ENCODE results near the gene ALAS1. TPM values are rescaled to one million over a fixed set of nuclear protein-coding genes. Genes with fewer than 3 reads are reported as not detected.

ALAS1 gene
- total RNA-seq, 1 experiment from 2014 or later = 89.4 TPM

GRCh38 chr3:52154135-52155094 lies 43.5 kb upstream of the ALAS1 start, which contains the start of gene POC1A:
POC1A (minus strand) TSS chr3:52154423; CDS start chr3:52154372, 51 bp downstream.
- Histone ChIP-seq H3K27me3 (ENCODE audit: control insufficient read depth, insufficient read depth, low read length) (no peaks in the 10 kb centered on the region), H3K9me3 (ENCODE audit: control insufficient read depth, insufficient read depth, low read depth, low read length) (no peaks in the 10 kb centered on the region), H3K4me1 (ENCODE audit: control insufficient read depth, insufficient read depth, low read length) (peaks cover 8% of the 10 kb centered on the region), H3K27ac (ENCODE audit: low read length) (peak within 1 kb of the TSS; percentile 83), H3K4me3 (ENCODE audit: low read depth in 2 of 2, low read length in 2 of 2) (peak within 1 kb of the TSS; percentile 78 to 79), H3K36me3 (ENCODE audit: control insufficient read depth, insufficient read depth, low read length) (no peaks in the 10 kb centered on the region)
- ATAC-seq (peak; percentile 97), DNase-seq (ENCODE audit: low read depth, low spot score) (peak; percentile 88)
- in situ Hi-C loops (cut with HindIII; ENCODE audit: low pct_unique_long_range_greater_than_20kb, low sequenced_read_pairs) = no loop called here
- intact Hi-C loops (cut with micrococcal nuclease; ENCODE audit: unreplicated experiment) = no loop called here
- ChIA-PET POLR2A (interaction anchor here (0.7 kb wide), 1 partner anchor 9 kb away, joined by 17 read pairs; no protein-coding TSS in a partner anchor), CTCF (interaction anchor here (0.5 to 0.9 kb wide), 2 partner anchors 66 to 146 kb away, joined by 3 read pairs; no protein-coding TSS in a partner anchor)
- BruUV-seq (replicated peaks) = no TSS peak
- peak; percentile 83 for TF ChIP-seq POLR2AphosphoS5 (IDR thresholded peaks at IDR 0.05; ENCODE audit: low read depth, low read length)
- no peak for TF ChIP-seq CTCF (IDR thresholded peaks at IDR 0.05)
- peak; percentile 91; the same call in 1 of the 2 replicates for TF ChIP-seq SIN3A (IDR thresholded peaks at IDR 0.05; ENCODE audit: borderline replicate concordance, insufficient read depth, low read depth, low read length)
- TF ChIP-seq REST (IDR thresholded peaks at IDR 0.05; ENCODE audit: insufficient read depth in 1 of 2, low read depth in 2 of 2, low read length in 1 of 2) = no peak
- TF ChIP-seq TCF7L2 (IDR thresholded peaks at IDR 0.05; ENCODE audit: low read depth, low read length) = 0 out of 2 replicates have a peak, but pooled peaks have one; percentile 28

DNA sequence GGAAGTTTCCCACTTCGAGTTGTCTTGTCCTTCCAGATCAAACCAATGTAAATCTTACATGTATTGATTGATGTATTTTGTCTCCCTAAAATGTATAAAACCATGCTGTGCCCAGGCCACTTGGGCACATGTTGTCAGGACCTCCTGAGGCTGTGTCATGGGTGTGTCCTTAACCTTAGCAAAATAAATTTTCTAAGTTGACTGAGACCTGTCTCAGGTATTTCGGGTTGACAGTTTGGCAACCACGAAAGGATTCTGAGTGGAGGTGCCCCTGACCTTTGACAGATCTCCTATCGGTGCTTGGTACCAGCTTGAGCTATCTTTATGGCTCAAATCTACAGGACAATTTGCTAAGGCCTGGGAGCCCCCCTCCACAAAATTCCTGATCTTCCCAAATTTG lies 42.0 kb upstream of the ALAS1 start:
- H3K27me3 ChIP-seq (ENCODE audit: control insufficient read depth, insufficient read depth, low read length) = no peaks in the 10 kb centered on the region
- H3K9me3 ChIP-seq (ENCODE audit: control insufficient read depth, insufficient read depth, low read depth, low read length) = no peaks in the 10 kb centered on the region
- TF ChIP-seq SIN3A (IDR thresholded peaks at IDR 0.05; ENCODE audit: borderline replicate concordance, insufficient read depth, low read depth, low read length) = no peak
- no peak for TF ChIP-seq POLR2AphosphoS5 (IDR thresholded peaks at IDR 0.05; ENCODE audit: low read depth, low read length)
- no peak for TF ChIP-seq TCF7L2 (IDR thresholded peaks at IDR 0.05; ENCODE audit: low read depth, low read length)
- no peak for TF ChIP-seq REST (IDR thresholded peaks at IDR 0.05; ENCODE audit: insufficient read depth in 1 of 2, low read depth in 2 of 2, low read length in 1 of 2)
- TF ChIP-seq CTCF (IDR thresholded peaks at IDR 0.05) = no peak
- ChIA-PET CTCF (no interaction called here), POLR2A (no interaction called here)
- peak overlapping the region; percentile 25; the same call in 1 of the 2 replicates for H3K27ac ChIP-seq (ENCODE audit: low read length)
- no peaks in the 10 kb centered on the region for H3K36me3 ChIP-seq (ENCODE audit: control insufficient read depth, insufficient read depth, low read length)
- intact Hi-C loops (cut with micrococcal nuclease; ENCODE audit: unreplicated experiment) = no loop called here
- H3K4me3 ChIP-seq (ENCODE audit: low read depth in 2 of 2, low read length in 2 of 2) = no peak overlapping the region
- in situ Hi-C loops (cut with HindIII; ENCODE audit: low pct_unique_long_range_greater_than_20kb, low sequenced_read_pairs) = no loop called here
- no peak for ATAC-seq
- no peak for DNase-seq (ENCODE audit: low read depth, low spot score)
- H3K4me1 ChIP-seq (ENCODE audit: control insufficient read depth, insufficient read depth, low read length) = peaks cover 8% of the 10 kb centered on the region
- BruUV-seq (replicated peaks) = no TSS peak
